ENCODE measurements around the gene SIX5.

Gene SIX5

GRCh38 chr19:45717983-45718650, 50.9 kb downstream of the SIX5 start:
- Mint-ChIP-seq H3K36me3 (ENCODE audit: low read depth) (peaks cover 19% of the 10 kb centered on the region), H3K4me3 (peak overlapping the region; percentile 90 to 98 (median 94)), H3K4me1 (peaks cover 22% of the 10 kb centered on the region), H3K27me3 (ENCODE audit: low read depth) (no peaks in the 10 kb centered on the region), H3K27ac (peak overlapping the region; percentile 93 to 98 (median 97)), H3K9me3 (no peaks in the 10 kb centered on the region)
- TF ChIP-seq, protein P1, sequence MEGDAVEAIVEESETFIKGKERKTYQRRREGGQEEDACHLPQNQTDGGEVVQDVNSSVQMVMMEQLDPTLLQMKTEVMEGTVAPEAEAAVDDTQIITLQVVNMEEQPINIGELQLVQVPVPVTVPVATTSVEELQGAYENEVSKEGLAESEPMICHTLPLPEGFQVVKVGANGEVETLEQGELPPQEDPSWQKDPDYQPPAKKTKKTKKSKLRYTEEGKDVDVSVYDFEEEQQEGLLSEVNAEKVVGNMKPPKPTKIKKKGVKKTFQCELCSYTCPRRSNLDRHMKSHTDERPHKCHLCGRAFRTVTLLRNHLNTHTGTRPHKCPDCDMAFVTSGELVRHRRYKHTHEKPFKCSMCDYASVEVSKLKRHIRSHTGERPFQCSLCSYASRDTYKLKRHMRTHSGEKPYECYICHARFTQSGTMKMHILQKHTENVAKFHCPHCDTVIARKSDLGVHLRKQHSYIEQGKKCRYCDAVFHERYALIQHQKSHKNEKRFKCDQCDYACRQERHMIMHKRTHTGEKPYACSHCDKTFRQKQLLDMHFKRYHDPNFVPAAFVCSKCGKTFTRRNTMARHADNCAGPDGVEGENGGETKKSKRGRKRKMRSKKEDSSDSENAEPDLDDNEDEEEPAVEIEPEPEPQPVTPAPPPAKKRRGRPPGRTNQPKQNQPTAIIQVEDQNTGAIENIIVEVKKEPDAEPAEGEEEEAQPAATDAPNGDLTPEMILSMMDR (IDR thresholded peaks at IDR 0.05; ENCODE audit: unreplicated experiment in 3 of 3): no peak

DNA sequence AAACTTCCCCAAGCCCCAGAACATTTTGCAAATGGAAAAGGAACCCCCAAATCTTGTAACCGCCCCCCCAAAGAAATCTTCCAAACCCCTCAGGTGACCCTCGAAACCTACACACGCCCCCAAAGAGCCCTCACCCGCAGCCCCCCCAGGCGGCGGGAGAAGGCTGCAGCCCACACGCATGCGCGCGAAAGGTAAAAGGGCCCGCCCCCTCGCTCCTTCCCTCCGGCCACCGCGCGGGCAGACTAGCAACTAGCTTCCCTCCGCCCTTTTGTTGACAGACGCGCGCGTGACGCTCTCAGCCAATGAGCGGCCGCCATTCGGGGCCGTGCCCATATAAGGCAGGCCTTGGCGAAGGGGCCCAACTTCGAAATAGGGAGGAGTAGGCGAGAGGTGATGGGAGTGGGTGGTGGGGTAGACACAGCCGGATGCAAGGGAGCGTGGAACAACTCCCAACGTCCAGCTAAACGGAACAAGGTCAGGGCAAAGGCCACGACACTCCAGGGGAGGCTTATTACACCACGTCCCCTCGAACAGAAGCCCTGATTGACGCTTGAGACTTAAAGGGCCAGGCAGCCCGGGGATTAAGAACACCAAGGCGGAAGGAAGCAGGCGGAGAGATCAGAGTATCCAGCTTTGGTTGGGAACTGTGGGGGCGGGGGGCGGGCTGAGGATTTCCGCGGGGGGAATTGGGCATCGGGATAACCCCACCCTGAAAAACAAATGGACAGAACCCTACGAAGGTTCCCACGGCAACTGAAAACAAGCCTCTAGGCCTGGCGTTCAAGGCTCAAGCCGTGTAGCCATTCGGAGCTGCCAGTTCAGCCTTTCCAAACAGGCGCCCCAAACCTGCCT, 51.7 kb downstream of the SIX5 start:
- Mint-ChIP-seq H3K4me3 (peak overlapping the region; percentile 90 to 98 (median 94)), H3K9me3 (no peaks in the 10 kb centered on the region), H3K27me3 (ENCODE audit: low read depth) (no peaks in the 10 kb centered on the region), H3K36me3 (ENCODE audit: low read depth) (peaks cover 19% of the 10 kb centered on the region), H3K4me1 (peaks cover 22% of the 10 kb centered on the region), H3K27ac (peak overlapping the region; percentile 93 to 98 (median 97))
- TF ChIP-seq, protein P1 (IDR thresholded peaks at IDR 0.05; ENCODE audit: unreplicated experiment in 3 of 3): no peak

DNA sequence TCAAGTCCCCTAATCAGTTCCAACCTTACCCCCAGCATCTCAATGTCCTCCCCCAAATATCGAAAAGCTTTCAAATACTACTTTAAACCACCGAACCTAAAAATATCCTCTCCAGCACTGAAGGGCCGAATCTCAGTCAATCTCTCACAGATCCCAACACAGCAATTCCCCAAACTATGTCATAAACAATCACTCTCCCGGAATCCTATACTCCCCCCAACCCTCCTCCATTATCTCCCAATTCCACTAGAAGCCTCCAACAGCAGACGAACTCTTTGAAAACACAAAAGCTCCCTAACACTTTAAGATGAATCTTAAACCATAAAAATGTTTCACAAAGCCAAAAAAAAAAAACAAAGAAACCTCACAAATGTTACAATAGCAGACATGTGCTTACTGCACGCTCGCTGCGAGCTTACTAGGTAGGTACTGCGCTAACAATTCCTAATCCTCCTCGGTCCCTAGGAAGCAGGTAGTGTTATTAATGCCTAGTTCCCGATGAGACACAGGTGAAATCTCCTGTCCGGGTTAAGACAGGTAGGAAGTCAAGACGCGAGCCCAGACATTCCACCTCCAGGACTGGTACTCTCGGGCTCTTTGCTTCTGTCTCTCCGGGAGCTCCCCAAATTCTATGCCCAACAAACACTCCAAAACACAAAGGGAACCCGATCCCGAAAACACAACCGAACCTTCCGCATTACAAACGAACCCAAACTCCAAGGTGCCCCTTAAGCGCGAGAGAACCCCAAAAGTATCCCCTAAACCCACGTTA, 52.5 kb downstream of the SIX5 start:
- Mint-ChIP-seq H3K4me3 (peak overlapping the region; percentile 90 to 98 (median 94)), H3K4me1 (peaks cover 22% of the 10 kb centered on the region), H3K27me3 (ENCODE audit: low read depth) (no peaks in the 10 kb centered on the region), H3K36me3 (ENCODE audit: low read depth) (peaks cover 15% of the 10 kb centered on the region), H3K9me3 (no peaks in the 10 kb centered on the region), H3K27ac (peak overlapping the region; percentile 93 to 98 (median 97))
- TF ChIP-seq, protein P1 (IDR thresholded peaks at IDR 0.05; ENCODE audit: unreplicated experiment in 3 of 3): no peak

DNA sequence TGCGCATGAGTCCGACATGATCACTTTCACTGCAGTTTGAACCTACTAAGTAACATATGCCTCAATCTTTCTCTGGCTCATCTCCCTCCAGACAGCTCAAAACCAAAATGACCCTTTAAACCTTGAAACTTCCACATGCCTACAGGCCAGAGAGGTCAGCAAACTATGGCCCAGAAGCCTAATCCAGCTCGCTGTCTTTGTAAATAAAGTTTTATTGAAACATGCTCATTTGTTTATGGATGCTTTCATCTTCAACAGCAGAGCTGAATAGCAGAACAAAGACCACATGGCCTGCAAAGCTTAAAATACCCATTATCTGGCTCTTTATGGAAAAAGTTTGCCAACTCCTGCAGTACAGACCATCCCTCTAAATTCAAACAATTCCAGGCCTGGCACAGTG, 53.9 kb downstream of the SIX5 start:
- H3K27ac Mint-ChIP-seq: no peak overlapping the region
- no peaks in the 10 kb centered on the region for H3K27me3 Mint-ChIP-seq (ENCODE audit: low read depth)
- H3K9me3 Mint-ChIP-seq: no peaks in the 10 kb centered on the region
- peaks cover 25% of the 10 kb centered on the region for H3K36me3 Mint-ChIP-seq (ENCODE audit: low read depth)
- H3K4me3 Mint-ChIP-seq: peak overlapping the region; percentile 42 to 98 (median 45)
- TF ChIP-seq, protein P1 (IDR thresholded peaks at IDR 0.05; ENCODE audit: unreplicated experiment in 3 of 3): no peak
- H3K4me1 Mint-ChIP-seq: peaks cover 28% of the 10 kb centered on the region
